Transverse colon (tissue), 4 donors: ENCODE results near the gene TM2D3. TPM values are rescaled to one million over a fixed set of nuclear protein-coding genes. Genes with fewer than 3 reads are reported as not detected.

ENCODE experiments used
- DNase-seq: peaks from one replicate; pipeline ENCODE4 v3.0.0-alpha.2; 2019
- H3K27ac ChIP-seq, 4 donors: fragments of 200-600 bp; sonication (generic); 2 replicates each; pipeline ENCODE4 v1.5.1; 2016 to 2018; ENCODE audit warnings: inconsistent platforms in 4 of 4
- H3K27me3 ChIP-seq: fragments of 200-600 bp; sonication (generic); 2 replicates; pipeline ENCODE4 v1.5.1; 2017; ENCODE audit warnings: inconsistent platforms
- H3K36me3 ChIP-seq, 4 donors: fragments of 200-600 bp; sonication (generic); 2 replicates each; pipeline ENCODE4 v1.5.1; 2017 to 2019; ENCODE audit warnings: inconsistent platforms in 4 of 4
- H3K4me1 ChIP-seq, 4 donors: fragments of 200-600 bp; sonication (generic); 2 replicates each; pipeline ENCODE4 v1.5.1; 2017 to 2020; ENCODE audit warnings: inconsistent platforms in 4 of 4
- H3K4me3 ChIP-seq, 4 donors: fragments of 200-600 bp; sonication (generic); 1 replicate in 1 of 4; 2 replicates in 3 of 4; pipeline versions ENCODE4 v1.5.1 to v1.6.1; 2017 to 2019; ENCODE audit warnings: inconsistent platforms in 4 of 4
- H3K9me3 ChIP-seq, 2 donors: fragments of 200-600 bp; sonication (generic); 2 replicates each; pipeline ENCODE4 v1.5.1; 2017 to 2019; ENCODE audit warnings: inconsistent platforms in 2 of 2
- CTCF ChIP-seq, 5 experiments: fragments of 200-600 bp in 3 of 5; fragments of 450-650 bp in 2 of 5; sonication (generic) in 3 of 5; IDR thresholded peaks; 1 replicate in 2 of 5; 2 replicates in 3 of 5; pipeline ENCODE4 v1.5.1; 2016 to 2017; ENCODE audit warnings: antibody characterized with exemption in 5 of 5, inconsistent platforms in 3 of 5, mild to moderate bottlenecking in 2 of 5, moderate library complexity in 1 of 5
- EP300 ChIP-seq: sonication (generic); formaldehyde crosslinking; IDR thresholded peaks from one replicate; pipeline ENCODE4 v1.6.1; 2017; ENCODE audit warnings: antibody characterized with exemption, low read depth
- POLR2A ChIP-seq: fragments of 450-650 bp; IDR thresholded peaks from one replicate; pipeline ENCODE4 v1.6.1; 2016; ENCODE audit warnings: antibody characterized with exemption, mild to moderate bottlenecking, moderate library complexity
- POLR2AphosphoS5 ChIP-seq, 3 donors: sonication (generic); formaldehyde crosslinking; IDR thresholded peaks; one replicate each; pipeline ENCODE4 v1.6.1; 2016; ENCODE audit warnings: antibody characterized with exemption in 3 of 3
- WGBS, 2 donors: methylation state at CpG; one replicate each; pipeline ENCODE4 v1.1.5; 2018; ENCODE audit warnings: low coverage in 1 of 2; 5-methylcytosine and 5-hydroxymethylcytosine counted together
- in situ Hi-C, 4 donors: fragments of 200-750 bp; cut with MboI; loops; one replicate each; pipeline versions ENCODE4 v1.15.0 to v1.15.1; 2017; ENCODE audit warnings: low sequenced_read_pairs in 3 of 4, low pct_ligation_motif_present in 1 of 4, low pct_unique_long_range_greater_than_20kb in 1 of 4
- intact Hi-C: fragments of 100-400 bp; cut with DNase I; formaldehyde crosslinking; loops from one replicate; pipeline ENCODE4 v1.15.1; 2023; ENCODE audit warnings: low total_unique reads
- total RNA-seq, 4 donors: library from RNA; depleted of rRNA; stranded (reverse); fragments of >200 nt; gene quantifications; one replicate each; pipeline ENCODE4 v1.1.0, GENCODE V29; 2016

Gene TM2D3
- total RNA-seq, 4 donors from 2014 or later = 13.8 to 46.4 (median 33.6) TPM

- in situ Hi-C loops = no loop called here
- WGBS, 2 donors = 83 to 100% methylated on average over 1 of the region's 1 CpG
These were observed 26.2 kb downstream of the TM2D3 start for GRCh38 chr15:101625980-101626379.

DNA sequence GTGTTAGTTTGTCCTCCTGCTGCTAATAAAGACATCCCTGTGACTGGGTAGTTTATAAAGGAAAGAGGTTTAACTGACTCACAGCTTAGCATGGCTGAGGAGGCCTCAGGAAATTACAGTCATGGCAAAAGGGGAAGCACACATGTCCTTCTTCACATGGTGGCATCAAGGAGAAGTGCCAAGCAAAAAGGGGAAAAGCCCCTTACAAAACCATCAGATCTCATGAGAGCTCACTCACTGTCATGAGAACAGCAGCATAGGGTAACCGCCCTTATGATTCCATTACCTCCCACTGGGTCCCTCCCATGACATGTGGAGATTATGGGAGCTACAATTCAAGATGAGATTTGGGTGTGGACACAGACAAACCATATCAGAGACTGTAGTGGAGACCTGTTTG, 27.0 kb downstream of the TM2D3 start:
- no peaks in the 10 kb centered on the region for H3K27me3 ChIP-seq
- DNase-seq = no peak
- WGBS, 2 donors = 86% methylated on average over 1 of the region's 1 CpG; no CpG with 5 or more reads in 1 of the 2 donors
- no peak overlapping the region for H3K4me3 ChIP-seq
- no peak overlapping the region for H3K27ac ChIP-seq
- in situ Hi-C loops = no loop called here
- TF ChIP-seq EP300 (no peak), CTCF (IDR thresholded peaks at IDR 0.05) (no peak), POLR2A (no peak), POLR2AphosphoS5 (IDR thresholded peaks at IDR 0.05) (no peak)
- H3K36me3 ChIP-seq = no peaks in the 10 kb centered on the region
- no peaks in the 10 kb centered on the region for H3K9me3 ChIP-seq
- no peaks in the 10 kb centered on the region for H3K4me1 ChIP-seq
- intact Hi-C loops = no loop called here

More at GRCh38 chr15:101625980-101626379, 26.2 kb downstream of the TM2D3 start:
- Histone ChIP-seq H3K4me1 (no peaks in the 10 kb centered on the region), H3K36me3 (no peaks in the 10 kb centered on the region), H3K4me3 (no peak overlapping the region), H3K27me3 (no peaks in the 10 kb centered on the region), H3K9me3 (no peaks in the 10 kb centered on the region), H3K27ac (no peak overlapping the region)
- intact Hi-C loops = no loop called here
- no peak for TF ChIP-seq EP300
- DNase-seq = no peak

DNA sequence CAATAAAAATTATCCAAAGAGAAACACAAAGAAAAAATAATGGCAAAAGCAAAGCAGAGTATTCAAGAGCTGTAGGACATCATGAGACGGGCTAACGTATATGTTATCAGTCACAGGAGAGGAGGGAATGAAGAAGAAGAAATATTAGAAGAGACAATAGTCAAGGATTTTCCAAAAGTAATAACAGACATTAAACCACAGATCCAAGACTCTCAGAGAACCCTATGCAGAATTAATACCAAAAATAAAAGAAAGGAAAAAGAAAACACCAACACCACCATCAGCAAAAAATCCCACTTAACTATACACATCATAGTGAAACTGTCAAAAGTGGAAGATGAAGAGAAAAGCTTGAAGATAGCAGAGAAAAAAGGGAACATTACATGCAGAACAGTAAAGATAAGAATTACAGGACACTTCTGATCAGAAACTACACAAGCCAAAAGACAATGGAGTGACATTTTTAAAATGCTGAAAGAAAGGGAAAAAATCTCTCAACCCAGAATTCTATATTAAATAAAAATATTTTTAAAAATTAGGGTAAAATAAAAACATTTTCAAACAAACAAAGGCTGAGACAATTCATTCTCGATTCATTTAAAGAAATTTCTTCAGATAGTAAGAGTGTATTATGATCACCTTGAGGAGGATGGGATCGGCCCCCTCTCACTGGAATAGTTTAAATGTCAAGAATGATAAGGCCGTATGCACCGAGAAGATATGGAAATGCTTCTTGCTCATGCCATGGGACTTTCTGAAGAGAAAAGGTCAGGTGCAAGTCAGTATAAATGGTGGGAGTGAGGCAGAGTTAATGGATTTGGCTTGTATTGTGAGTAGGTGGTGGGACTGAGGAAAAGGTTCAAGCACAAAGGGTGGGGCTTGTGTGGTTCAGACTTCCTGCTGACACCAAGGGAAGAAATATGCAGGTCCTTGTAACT, 28.5 kb downstream of the TM2D3 start:
- DNase-seq = no peak
- Histone ChIP-seq H3K4me1 (no peaks in the 10 kb centered on the region), H3K4me3 (no peak overlapping the region), H3K27me3 (no peaks in the 10 kb centered on the region), H3K27ac (no peak overlapping the region), H3K9me3 (no peaks in the 10 kb centered on the region), H3K36me3 (no peaks in the 10 kb centered on the region)
- 92 to 96% methylated on average over 6 of the region's 6 CpGs for WGBS, 2 donors
- TF ChIP-seq CTCF (IDR thresholded peaks at IDR 0.05) (no peak), EP300 (no peak)
- intact Hi-C loops = no loop called here
- in situ Hi-C loops = no loop called here

- in situ Hi-C loops = no loop called here
- Histone ChIP-seq H3K4me3 (no peak overlapping the region), H3K27me3 (no peaks in the 10 kb centered on the region), H3K4me1 (no peaks in the 10 kb centered on the region), H3K9me3 (no peaks in the 10 kb centered on the region), H3K36me3 (no peaks in the 10 kb centered on the region), H3K27ac (no peak overlapping the region)
- TF ChIP-seq CTCF (IDR thresholded peaks at IDR 0.05) (no peak), POLR2A (no peak), EP300 (no peak), POLR2AphosphoS5 (IDR thresholded peaks at IDR 0.05) (no peak)
- 85 to 89% methylated on average over 3 of the region's 3 CpGs for WGBS, 2 donors
- no peak for DNase-seq
- intact Hi-C loops = no loop called here
These were observed 30.2 kb downstream of the TM2D3 start for GRCh38 chr15:101621961-101622360.

DNA sequence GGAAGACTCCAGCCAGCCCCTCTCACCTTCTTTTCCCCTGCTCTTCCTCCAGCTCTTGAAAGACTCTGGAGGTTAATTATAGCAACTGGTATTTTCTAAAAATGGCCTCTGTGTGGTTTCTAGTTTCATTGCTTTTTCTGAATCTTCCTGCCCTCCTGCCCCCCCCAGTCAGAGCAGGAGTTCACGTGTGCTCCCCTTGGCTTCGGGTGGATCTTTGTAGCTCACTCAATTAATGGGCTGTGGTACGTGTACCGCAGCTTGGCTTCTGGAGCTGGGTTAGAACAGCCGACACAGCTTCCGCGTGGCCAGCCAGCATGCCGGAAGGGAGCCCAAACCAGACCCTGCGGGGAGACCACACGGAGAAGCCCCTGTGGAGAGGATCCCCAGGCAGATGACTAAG, 31.5 kb downstream of the TM2D3 start:
- DNase-seq = no peak
- Histone ChIP-seq H3K4me1 (peaks cover 2 to 9% (median 6%) of the 10 kb centered on the region in 4 donors), H3K36me3 (no peaks in the 10 kb centered on the region), H3K27me3 (no peaks in the 10 kb centered on the region), H3K4me3 (no peak overlapping the region), H3K9me3 (no peaks in the 10 kb centered on the region), H3K27ac (no peak overlapping the region)
- intact Hi-C loops = no loop called here
- 70 to 87% methylated on average over 2 to 10 of the region's 10 CpGs for WGBS, 2 donors
- no peak for TF ChIP-seq POLR2A
- TF ChIP-seq EP300 = no peak
- in situ Hi-C loops = no loop called here
